Measurements from ENCODE around the gene HAP1.

Gene HAP1

DNA sequence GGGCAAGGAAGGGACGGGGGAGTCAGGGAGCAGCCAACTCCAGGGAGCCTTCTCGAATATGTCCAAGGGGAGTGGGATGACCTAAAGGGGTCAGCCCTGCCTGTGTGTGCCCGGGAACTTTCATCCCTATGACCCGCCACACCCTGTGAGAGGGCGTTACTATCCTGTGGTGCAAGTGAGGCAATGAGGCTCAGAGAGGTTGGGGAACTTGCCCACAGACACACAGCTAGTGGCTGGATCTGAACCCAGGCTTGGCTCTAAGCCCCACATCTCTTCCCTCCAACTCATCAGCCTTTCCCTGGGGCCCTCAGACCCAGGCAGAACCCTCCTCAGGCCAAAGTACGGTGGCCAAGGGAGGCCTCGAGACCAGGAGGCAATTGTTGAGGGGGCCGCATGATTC, 28.9 kb upstream of the HAP1 start:
- no peak for DNase-seq

GRCh38 chr17:41762841-41763240, 28.4 kb upstream of the HAP1 start:
- DNase-seq = no peak

DNA sequence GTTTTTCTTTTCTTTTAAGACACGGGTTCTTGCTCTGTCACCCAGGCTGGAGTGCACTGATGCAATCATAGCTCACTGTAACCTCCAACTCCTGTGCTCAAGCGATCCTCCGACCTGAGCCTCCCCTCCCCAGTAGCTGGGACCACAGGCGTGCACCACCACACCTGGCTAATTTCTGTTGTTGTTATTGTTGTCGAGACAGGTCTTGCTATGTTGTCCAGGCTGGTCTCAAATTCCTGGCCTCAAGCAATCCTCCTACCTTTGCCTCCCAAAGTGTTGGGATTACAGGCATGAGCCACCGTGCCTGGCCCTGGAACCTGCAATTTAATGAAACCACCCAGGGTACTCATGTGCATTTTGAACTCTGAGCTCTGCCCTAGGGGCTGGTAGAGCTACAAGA, 27.9 kb upstream of the HAP1 start:
- DNase-seq = no peak

DNA sequence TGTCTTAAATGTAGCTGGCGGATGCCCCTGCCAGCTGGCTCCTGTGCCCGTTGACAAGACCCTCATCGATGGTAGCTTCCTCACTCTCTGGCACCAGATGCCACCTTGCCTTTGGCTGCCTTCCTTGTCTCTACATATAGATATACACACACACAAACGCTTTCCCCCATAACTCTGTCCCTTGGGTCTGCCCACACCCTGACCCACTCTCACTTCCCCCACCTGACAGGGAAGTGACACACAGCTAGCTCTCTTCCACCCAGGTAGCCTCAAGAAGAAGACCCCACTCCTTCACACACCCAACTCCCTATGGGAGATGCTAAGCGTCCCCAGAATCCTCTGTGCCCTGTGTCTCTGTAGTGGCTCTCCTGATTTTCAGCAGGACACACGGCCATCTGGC, 26.4 kb upstream of the HAP1 start:
- DNase-seq = no peak

DNA sequence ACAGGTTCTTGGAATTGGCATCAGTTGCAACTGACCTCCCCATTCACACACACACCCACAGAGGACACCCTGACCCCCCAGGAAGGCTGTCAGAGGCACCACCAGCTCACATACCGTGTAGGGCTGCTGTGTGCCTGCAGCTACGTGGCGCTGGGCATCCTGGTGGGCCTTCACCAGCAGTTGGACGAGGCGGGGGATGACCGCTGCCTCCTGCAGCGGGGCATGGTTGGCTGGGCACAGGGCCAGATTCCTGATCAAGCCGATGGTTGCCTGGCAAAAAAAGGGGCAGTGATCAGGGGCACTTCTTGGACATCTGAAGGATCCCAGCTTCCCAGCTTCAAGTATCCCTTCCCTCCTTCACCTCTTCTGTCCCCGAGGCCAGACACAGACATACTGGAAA, 24.2 kb upstream of the HAP1 start:
- DNase-seq = no peak

DNA sequence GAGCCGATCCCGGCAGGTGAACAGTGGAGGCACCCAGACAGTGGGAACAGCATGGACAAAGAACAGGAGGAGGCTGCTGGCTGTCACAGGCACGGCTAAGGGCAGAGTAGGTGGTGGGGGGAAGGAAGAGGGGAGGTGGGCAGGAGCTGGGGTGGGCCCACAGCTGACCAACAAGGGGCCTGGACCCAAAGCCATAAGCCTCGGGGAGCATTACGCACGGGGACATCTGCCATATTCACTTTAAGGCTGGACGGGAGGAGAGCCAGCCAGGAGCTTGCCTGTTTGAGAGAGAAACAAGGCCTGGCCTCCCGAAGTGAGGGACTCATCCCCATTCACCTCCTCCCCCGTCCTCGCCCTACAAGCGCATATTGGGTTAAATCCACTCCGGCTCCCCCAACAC, 19.6 kb upstream of the HAP1 start:
- DNase-seq = no peak

- DNase-seq = no peak
These were observed 16.8 kb upstream of the HAP1 start for GRCh38 chr17:41751288-41751687.

DNA sequence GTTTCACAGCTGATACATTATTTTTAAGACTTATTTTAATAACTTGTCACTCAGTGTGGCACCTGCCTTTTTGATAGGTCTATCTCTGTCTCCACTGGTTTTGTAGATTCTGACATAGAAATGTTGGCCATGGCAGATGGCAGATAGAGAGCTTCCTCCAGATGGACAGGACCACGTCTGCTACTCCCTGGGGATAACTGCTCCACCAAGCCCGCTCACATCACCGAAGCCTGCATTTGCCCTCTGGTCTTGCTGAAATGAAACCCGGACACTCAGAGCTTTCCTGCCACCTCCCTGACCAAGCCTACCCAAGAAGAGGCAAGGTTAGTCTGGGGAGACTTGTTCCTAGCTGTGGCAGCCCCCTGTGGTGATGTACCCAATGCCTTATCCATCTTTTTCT, 16.4 kb upstream of the HAP1 start:
- no peak for DNase-seq

DNA sequence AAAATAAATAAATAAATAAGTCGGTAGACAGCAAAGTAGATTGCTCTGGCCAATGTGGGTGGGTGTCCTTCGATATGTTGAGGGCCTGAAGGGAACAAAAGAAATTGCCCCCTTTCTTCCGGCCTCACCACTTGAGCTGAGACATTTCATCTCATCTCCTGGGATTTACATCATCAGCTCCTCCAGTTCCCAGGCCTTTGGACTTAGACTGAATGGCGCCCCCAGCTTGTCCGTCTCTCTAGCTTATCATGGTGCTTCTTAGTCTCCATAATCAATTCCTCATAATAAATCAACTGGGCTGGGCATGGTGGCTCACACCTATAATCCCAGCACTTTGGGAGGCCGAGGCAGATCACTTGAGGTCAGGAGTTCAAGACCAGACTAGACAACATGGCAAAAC, 13.8 kb upstream of the HAP1 start:
- no peak for DNase-seq

GRCh38 chr17:41741709-41742108, 7.3 kb upstream of the HAP1 start:
- DNase-seq = no peak

- no peak for DNase-seq
These were observed 6.1 kb upstream of the HAP1 start for GRCh38 chr17:41740506-41740905.

DNA sequence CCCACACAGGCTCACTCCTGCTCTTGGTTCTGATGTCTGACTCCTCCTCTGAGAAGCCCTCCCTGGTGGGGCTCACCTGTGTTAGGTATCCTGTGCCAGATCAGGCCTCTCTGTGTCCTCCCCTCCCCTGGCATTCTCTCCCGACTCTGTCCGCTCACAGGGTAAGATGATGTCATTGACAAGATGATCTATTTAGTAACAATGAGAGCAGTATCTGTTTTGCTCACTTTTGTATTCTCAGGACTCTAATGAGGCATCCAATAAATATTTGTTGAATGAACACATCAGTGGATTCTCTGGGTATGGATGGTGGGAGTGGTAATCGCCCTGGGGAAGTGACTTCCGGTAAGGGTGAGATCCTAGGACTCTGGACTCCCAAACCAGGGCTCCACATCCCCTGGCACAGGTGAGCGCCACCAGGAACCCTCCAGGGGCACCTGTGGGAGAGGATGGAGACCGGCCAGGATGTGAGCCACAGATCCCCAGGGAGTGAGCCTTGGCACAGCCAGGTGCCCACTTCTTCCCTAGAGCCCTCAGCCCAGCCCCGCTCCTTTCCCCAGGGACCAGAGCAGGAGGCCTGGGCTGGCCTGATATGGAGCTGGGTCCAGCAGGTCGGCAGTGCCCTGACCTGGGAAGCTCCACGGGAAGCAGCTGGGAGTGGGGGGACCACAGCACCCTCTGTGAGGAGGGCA, 5.4 kb upstream of the HAP1 start:
- DNase-seq = no peak

- DNase-seq = no peak
These were observed 4.3 kb upstream of the HAP1 start for GRCh38 chr17:41738801-41739112.

DNA sequence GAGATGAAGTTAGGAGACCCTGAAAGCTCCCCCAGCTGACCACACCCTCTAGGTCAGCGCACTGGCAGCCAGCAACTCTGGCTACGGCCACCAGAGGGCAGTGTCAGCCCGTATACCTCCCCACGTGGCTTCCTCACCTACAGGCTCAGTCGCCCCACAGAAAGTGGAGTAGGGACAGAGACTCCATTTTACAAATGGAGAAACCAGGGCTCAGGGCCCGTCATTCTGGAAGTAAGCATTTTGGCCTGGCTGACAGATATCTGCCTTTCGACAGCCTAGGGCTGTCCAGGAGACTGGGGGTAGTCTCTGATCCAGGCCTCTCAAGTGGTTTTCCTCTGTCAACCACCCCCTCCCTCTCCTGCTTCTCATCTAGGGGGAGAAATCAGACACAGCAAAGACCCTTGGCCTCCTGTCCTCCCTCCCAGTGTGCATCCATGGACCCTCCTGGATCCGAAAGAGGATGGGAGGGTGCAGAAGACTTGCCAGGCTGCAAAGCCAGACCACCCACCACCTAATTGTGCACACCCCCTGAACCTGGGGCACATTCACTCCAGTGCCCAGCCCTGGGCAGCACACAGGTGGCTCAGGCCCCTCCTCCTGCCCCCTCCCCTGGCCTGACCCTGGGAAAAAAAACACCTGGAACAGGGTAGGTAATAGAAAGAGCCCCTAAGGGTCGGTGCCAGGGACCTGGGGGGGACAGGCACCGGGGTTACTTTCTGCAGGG, 3.8 kb upstream of the HAP1 start:
- DNase-seq = peak; percentile 67 to 88 (median 76)

DNA sequence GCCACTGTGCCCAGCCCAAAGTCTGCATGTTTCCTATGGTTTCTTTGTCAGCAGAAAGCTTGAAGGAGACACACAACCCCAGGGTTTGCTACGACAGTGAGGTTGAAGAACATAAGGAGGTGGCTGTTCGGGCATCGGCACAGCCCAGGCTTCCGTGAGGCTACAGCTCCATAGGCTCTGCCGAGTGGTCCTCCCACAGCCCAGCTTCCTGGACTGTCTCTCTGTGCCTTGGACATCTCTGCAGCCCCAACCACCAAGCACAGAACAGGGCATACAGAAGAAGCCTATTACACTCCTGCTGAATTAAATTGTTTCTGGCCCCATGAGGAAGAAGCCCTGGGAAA, 3.2 kb upstream of the HAP1 start:
- DNase-seq = no peak

DNA sequence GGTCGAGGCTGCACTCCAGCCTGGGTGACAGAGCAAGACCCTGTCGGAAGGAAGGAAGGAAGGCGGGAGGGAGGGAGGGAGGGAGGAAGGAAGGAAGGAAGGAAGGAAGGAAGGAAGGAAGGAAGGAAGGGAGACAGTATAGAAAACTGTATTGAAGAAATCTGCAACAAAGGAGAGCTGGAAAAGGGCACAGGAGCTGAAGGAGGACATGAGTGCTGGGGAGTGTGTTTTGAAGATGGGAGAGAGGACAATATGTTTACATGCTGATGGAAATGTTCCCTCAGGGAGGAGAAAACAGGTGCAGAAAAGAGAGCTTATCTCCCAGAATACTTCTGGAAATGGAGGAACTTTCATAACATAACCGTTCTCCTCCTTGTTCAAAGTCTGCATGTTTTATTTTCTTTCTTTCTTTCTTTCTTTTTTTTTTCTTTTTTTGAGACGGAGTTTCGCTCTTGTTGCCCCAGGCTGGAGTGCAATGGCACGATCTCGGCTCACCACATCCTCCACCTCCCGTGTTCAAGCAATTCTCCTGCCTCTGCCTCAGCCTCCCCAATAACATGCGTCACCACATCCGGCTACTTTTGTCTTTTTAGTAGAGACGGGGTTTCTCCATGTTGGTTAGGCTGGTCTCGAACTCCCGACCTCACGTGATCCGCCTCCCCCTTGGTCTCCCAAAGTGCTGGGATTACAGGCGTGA, 2.7 kb upstream of the HAP1 start:
- no peak for DNase-seq

DNA sequence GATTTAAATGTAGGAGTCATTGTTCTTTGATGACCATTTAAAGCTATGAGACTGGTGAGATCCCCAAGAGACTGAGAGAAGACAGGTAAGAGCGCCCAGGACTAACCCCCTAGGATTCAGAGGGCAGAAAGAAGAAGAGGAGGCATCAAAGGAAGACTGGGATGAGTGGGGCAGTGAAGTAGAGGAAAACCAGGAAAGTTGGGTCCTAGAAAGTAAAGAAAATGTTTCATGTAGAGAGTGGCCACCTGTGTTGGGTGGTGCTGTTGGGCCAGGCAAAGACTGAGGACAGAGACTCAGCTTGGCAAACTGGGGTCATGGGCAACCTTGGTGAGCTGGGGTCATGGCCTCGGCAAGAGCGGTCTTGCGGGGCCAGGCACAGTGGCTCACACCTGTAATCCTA, 1.3 kb upstream of the HAP1 start:
- no peak for DNase-seq

DNA sequence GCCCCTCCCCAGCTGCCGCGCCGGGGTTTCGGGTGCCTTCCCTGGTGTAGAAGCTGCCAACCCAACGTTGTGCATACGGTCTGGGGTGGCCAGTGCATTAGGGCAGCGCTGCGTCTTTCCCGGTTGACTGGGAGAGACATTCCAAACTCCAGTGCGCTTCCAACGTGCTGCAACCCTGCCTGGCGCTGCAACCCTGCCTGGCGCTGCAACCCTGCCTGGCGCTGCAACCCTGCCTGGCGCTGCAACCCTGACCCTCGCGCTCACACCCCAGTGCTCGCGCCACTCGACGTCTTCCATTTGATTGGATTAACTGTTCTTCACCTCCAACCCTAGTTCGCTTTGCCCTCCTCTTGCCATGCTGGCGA, 488 bp upstream of the HAP1 start:
- DNase-seq = no peak

GRCh38 chr17:41733348-41734138, 900 bp downstream of the HAP1 start:
- DNase-seq = peak in 2 of 3 experiments; percentile 34 to 44

- DNase-seq = no peak
These were observed 2.6 kb downstream of the HAP1 start for GRCh38 chr17:41731836-41732235.

DNA sequence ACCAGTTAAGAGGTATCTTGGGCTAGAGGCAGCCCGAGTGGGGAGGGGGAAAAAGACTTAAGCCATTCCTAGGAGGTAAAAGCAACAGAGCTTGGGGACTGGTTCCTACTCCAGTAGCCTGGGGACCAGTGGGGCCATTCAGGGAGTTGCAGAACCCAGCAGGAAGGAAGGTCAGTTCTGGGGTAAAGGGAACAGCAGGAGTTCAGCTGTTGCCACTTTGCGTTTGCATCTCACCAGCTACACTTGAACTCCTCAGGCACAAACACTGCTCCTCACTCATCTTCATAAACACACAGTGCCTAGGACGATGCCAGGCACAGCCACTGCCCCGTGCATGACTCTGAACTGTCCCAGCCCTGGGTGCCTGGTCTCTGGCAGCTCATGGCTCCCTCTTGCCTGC, 4.0 kb downstream of the HAP1 start:
- DNase-seq = no peak

- DNase-seq = no peak
These were observed 6.4 kb downstream of the HAP1 start for GRCh38 chr17:41728056-41728455.

DNA sequence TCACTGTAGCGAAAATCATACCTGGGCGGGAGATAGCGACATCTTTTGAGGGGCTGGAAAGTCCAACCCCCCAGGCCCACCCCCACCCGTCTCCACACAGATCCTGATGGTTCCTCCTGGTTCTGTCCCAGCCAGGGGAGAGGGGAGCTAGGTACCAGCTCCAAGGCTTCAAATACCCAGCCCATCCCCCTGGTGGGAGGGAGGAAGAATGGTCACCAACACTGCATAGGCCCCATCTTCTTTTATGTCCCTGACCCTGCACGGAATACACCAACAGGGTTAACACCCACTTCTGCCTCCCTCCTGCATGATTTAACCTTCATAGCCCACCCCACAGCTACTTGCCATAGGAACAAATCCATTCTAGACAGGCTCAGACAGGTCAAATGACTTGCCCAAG, 9.3 kb downstream of the HAP1 start:
- no peak for DNase-seq

Measured in NCI-H1417 (cell line).